Fibroblast of lung (primary cell): ENCODE results near the gene MAP3K15. TPM values are rescaled to one million over a fixed set of nuclear protein-coding genes. Genes with fewer than 3 reads are reported as not detected.

Experiments
- DNase-seq, 2 donors: peaks; one replicate each; pipeline versions ENCODE4 v3.0.0 to v3.0.0-alpha.2; 2010; ENCODE audit warnings: low read depth in 2 of 2
- H2AFZ ChIP-seq: 2 replicates; pipeline ENCODE4 v1.5.1; 2012; ENCODE audit warnings: low read length, control low read depth, inconsistent platforms
- H3K27ac ChIP-seq: 2 replicates; pipeline ENCODE4 v1.5.1; 2011; ENCODE audit warnings: low read length, control low read depth; ENCODE audit not compliant: insufficient read depth
- H3K27me3 ChIP-seq: 2 replicates; pipeline ENCODE4 v1.5.1; 2011; ENCODE audit warnings: mild to moderate bottlenecking, low read length; ENCODE audit not compliant: control insufficient read depth, insufficient read depth
- H3K36me3 ChIP-seq: 2 replicates; pipeline ENCODE4 v1.5.1; 2011; ENCODE audit warnings: low read length; ENCODE audit not compliant: control insufficient read depth, insufficient read depth
- H3K4me1 ChIP-seq: 2 replicates; pipeline ENCODE4 v1.5.1; 2011; ENCODE audit warnings: low read length; ENCODE audit not compliant: control insufficient read depth, insufficient read depth; ENCODE audit errors: extremely low read depth
- H3K4me2 ChIP-seq: 2 replicates; pipeline ENCODE4 v1.5.1; 2011; ENCODE audit warnings: low read length, control low read depth; ENCODE audit not compliant: insufficient read depth; ENCODE audit errors: extremely low read depth
- H3K4me3 ChIP-seq, 4 experiments: fragments of 200-600 bp in 1 of 4; sonication (generic) in 1 of 4; replicated peaks in 1 of 4; 2 replicates each; pipeline ENCODE4 v1.5.1; 2011 to 2016; ENCODE audit warnings: low read length in 4 of 4, low read depth in 3 of 4, mild to moderate bottlenecking in 3 of 4, control low read depth in 2 of 4, inconsistent platforms in 1 of 4, mixed read lengths in 1 of 4; ENCODE audit not compliant: insufficient read depth in 1 of 4; ENCODE audit errors: control extremely low read depth in 1 of 4
- H3K79me2 ChIP-seq: 2 replicates; pipeline ENCODE4 v1.5.1; 2012; ENCODE audit warnings: mild to moderate bottlenecking, low read length, inconsistent platforms; ENCODE audit not compliant: control insufficient read depth, insufficient read depth
- H3K9ac ChIP-seq: 2 replicates; pipeline ENCODE4 v1.5.1; 2011; ENCODE audit warnings: mild to moderate bottlenecking, low read length, control low read depth; ENCODE audit not compliant: insufficient read depth
- H3K9me3 ChIP-seq: 2 replicates; pipeline ENCODE4 v1.5.1; 2012; ENCODE audit warnings: low read depth, low read length; ENCODE audit not compliant: control insufficient read depth, insufficient read depth
- H4K20me1 ChIP-seq: 2 replicates; pipeline ENCODE4 v1.5.1; 2011; ENCODE audit warnings: low read length; ENCODE audit not compliant: control insufficient read depth, insufficient read depth; ENCODE audit errors: extremely low read depth
- CTCF ChIP-seq, 2 donors: IDR thresholded peaks in 1 of 2; conservative IDR thresholded peaks in 1 of 2; 1 replicate in 1 of 2; 2 replicates in 1 of 2; pipeline ENCODE4 v1.5.1; 2011 to 2012; ENCODE audit warnings: low read length in 2 of 2, control low read depth in 1 of 2, inconsistent platforms in 1 of 2, low read depth in 1 of 2, mild to moderate bottlenecking in 1 of 2
- EZH2 ChIP-seq: IDR thresholded peaks from 2 replicates; pipeline ENCODE4 v1.5.1; 2012; ENCODE audit warnings: low read length, control low read depth, mild to moderate bottlenecking; ENCODE audit errors: missing control alignments
- polyA plus RNA-seq, 2 donors: library from polyadenylated mRNA; depleted of rRNA in 1 of 2; stranded (reverse) in 1 of 2; unstranded in 1 of 2; fragments of >200 nt; gene quantifications; 2 replicates each; pipeline ENCODE4 v1.2.1, GENCODE V29; 2011 to 2012; ENCODE audit warnings: missing spikeins in 1 of 2
- total RNA-seq: library from RNA; depleted of rRNA; stranded (reverse); fragments of >200 nt; gene quantifications from 2 replicates; pipeline ENCODE4 v1.2.1, GENCODE V29; 2014

MAP3K15 gene
- total and polyA plus RNA-seq, 2 donors (not counting 1 experiment from before 2014, with no cell fraction given): under 0.01 to 0.14 TPM

GRCh38 chrX:19410259-19410658, 105.0 kb downstream of the MAP3K15 start:
- Histone ChIP-seq H4K20me1 (no peaks in the 10 kb centered on the region), H3K4me3 (no peak overlapping the region), H3K4me2 (no peak overlapping the region), H2AFZ (no peak overlapping the region), H3K79me2 (no peaks in the 10 kb centered on the region), H3K27me3 (no peaks in the 10 kb centered on the region), H3K27ac (no peak overlapping the region), H3K9me3 (no peaks in the 10 kb centered on the region), H3K9ac (no peak overlapping the region), H3K4me1 (no peaks in the 10 kb centered on the region), H3K36me3 (no peaks in the 10 kb centered on the region)
- TF ChIP-seq EZH2 (no peak), CTCF (conservative IDR thresholded peaks at IDR 0.05 in 1 of 2, IDR thresholded peaks at IDR 0.05 in 1 of 2; ENCODE audit: low read depth in 1 of 2, low read length in 2 of 2) (no peak)
- no peak for DNase-seq

DNA sequence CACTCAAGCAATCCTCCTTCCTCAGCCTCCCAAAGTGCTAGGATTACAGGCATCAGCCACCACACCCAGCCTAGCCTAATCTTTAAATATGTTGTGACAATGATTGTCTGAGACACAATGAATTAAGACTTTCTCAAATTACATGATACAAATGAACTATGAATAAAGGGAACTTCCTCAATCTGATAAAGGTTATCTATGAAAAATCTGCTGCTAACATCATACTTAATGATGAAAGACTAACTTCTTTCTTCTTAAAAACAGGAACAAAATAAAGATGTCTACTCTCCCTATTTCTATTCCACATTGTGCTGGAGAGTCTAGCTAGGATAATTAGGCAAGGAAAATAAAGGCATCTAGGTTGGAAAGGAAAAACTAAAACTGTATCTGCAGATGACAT, 111.6 kb downstream of the MAP3K15 start:
- Histone ChIP-seq H3K9ac (no peak overlapping the region), H4K20me1 (no peaks in the 10 kb centered on the region), H2AFZ (no peak overlapping the region), H3K36me3 (no peaks in the 10 kb centered on the region), H3K9me3 (no peaks in the 10 kb centered on the region), H3K27me3 (no peaks in the 10 kb centered on the region), H3K4me3 (no peak overlapping the region), H3K79me2 (no peaks in the 10 kb centered on the region), H3K27ac (no peak overlapping the region), H3K4me2 (no peak overlapping the region), H3K4me1 (no peaks in the 10 kb centered on the region)
- DNase-seq: no peak
- TF ChIP-seq CTCF (conservative IDR thresholded peaks at IDR 0.05 in 1 of 2, IDR thresholded peaks at IDR 0.05 in 1 of 2; ENCODE audit: low read depth in 1 of 2, low read length in 2 of 2): no peak

GRCh38 chrX:19392703-19393102, 122.6 kb downstream of the MAP3K15 start:
- no peak overlapping the region for H2AFZ ChIP-seq
- H3K9me3 ChIP-seq: no peaks in the 10 kb centered on the region
- DNase-seq: no peak
- no peaks in the 10 kb centered on the region for H3K4me1 ChIP-seq
- H3K9ac ChIP-seq: no peak overlapping the region
- H4K20me1 ChIP-seq: no peaks in the 10 kb centered on the region
- no peak overlapping the region for H3K4me3 ChIP-seq
- TF ChIP-seq EZH2 (no peak), CTCF (conservative IDR thresholded peaks at IDR 0.05 in 1 of 2, IDR thresholded peaks at IDR 0.05 in 1 of 2; ENCODE audit: low read depth in 1 of 2, low read length in 2 of 2) (no peak)
- no peaks in the 10 kb centered on the region for H3K27me3 ChIP-seq
- no peak overlapping the region for H3K4me2 ChIP-seq
- no peak overlapping the region for H3K27ac ChIP-seq
- H3K36me3 ChIP-seq: no peaks in the 10 kb centered on the region
- no peaks in the 10 kb centered on the region for H3K79me2 ChIP-seq
